Neuronal stem cell (in vitro differentiated cells): Measurements from ENCODE around the gene ASB18.

Source experiments
- DNase-seq: peaks from one replicate; pipeline ENCODE4 v3.0.0-alpha.2; 2013; ENCODE audit warnings: low spot score
- H2AFZ ChIP-seq: one replicate; pipeline ENCODE4 v1.6.1; 2013; ENCODE audit warnings: mild to moderate bottlenecking, low read length, inconsistent platforms
- H2AK5ac ChIP-seq: 2 replicates; pipeline ENCODE4 v1.6.1; 2013; ENCODE audit warnings: low read depth, mild to moderate bottlenecking, inconsistent platforms, low read length, moderate library complexity, mixed read lengths
- H2BK120ac ChIP-seq: 2 replicates; pipeline ENCODE4 v1.6.1; 2013; ENCODE audit warnings: low read depth, mild to moderate bottlenecking, inconsistent platforms, low read length, moderate library complexity, mixed read lengths
- H2BK12ac ChIP-seq: one replicate; pipeline ENCODE4 v1.6.1; 2013; ENCODE audit warnings: low read length, inconsistent platforms
- H2BK15ac ChIP-seq: 2 replicates; pipeline ENCODE4 v1.6.1; 2013; ENCODE audit warnings: mild to moderate bottlenecking, low read length, inconsistent platforms, mixed read lengths
- H2BK5ac ChIP-seq: one replicate; pipeline ENCODE4 v1.6.1; 2013; ENCODE audit warnings: inconsistent platforms, mild to moderate bottlenecking, low read length, moderate library complexity
- H3K14ac ChIP-seq: one replicate; pipeline ENCODE4 v1.6.1; 2013; ENCODE audit warnings: low read length, inconsistent platforms
- H3K18ac ChIP-seq: 2 replicates; pipeline ENCODE4 v1.6.1; 2013; ENCODE audit warnings: low read length, inconsistent platforms
- H3K23ac ChIP-seq: 2 replicates; pipeline ENCODE4 v1.6.1; 2013; ENCODE audit warnings: low read depth, mild to moderate bottlenecking, mixed read lengths, low read length, inconsistent platforms; ENCODE audit not compliant: poor library complexity
- H3K27ac ChIP-seq: replicated peaks from 3 replicates; pipeline ENCODE4 v1.5.1; 2013; ENCODE audit warnings: low read length, inconsistent platforms
- H3K27me3 ChIP-seq, 3 experiments: 2 replicates each; pipeline ENCODE4 v1.6.1; 2013; ENCODE audit warnings: low read length in 3 of 3, mild to moderate bottlenecking in 2 of 3, inconsistent platforms in 1 of 3, low read depth in 1 of 3, mixed read lengths in 1 of 3, moderate library complexity in 1 of 3; ENCODE audit not compliant: control insufficient read depth in 3 of 3, insufficient read depth in 3 of 3
- H3K36me3 ChIP-seq, 2 donors: replicated peaks in 1 of 2; 2 replicates each; pipeline ENCODE4 v1.6.1; 2013; ENCODE audit warnings: low read length in 2 of 2; ENCODE audit not compliant: control insufficient read depth in 2 of 2, insufficient read depth in 2 of 2
- H3K4ac ChIP-seq: 2 replicates; pipeline ENCODE4 v1.6.1; 2013; ENCODE audit warnings: inconsistent platforms, mild to moderate bottlenecking, low read length, moderate library complexity
- H3K4me1 ChIP-seq, 2 donors: 1 replicate in 1 of 2; 2 replicates in 1 of 2; pipeline ENCODE4 v1.6.1; 2013; ENCODE audit warnings: low read length in 2 of 2, low read depth in 1 of 2; ENCODE audit not compliant: control insufficient read depth in 2 of 2, insufficient read depth in 1 of 2
- H3K4me2 ChIP-seq: one replicate; pipeline ENCODE4 v1.6.1; 2013; ENCODE audit warnings: mild to moderate bottlenecking, low read length, inconsistent platforms; ENCODE audit not compliant: insufficient read depth, poor library complexity, severe bottlenecking
- H3K4me3 ChIP-seq, 2 donors: 2 replicates each; pipeline ENCODE4 v1.5.1; 2013; ENCODE audit warnings: low read length in 2 of 2, mild to moderate bottlenecking in 2 of 2, inconsistent platforms in 1 of 2, moderate library complexity in 1 of 2
- H3K79me1 ChIP-seq: one replicate; pipeline ENCODE4 v1.6.1; 2013; ENCODE audit warnings: low read depth, mild to moderate bottlenecking, inconsistent platforms, low read length, moderate library complexity
- H3K9ac ChIP-seq: one replicate; pipeline ENCODE4 v1.6.1; 2013; ENCODE audit warnings: mild to moderate bottlenecking, low read depth, low read length, inconsistent platforms; ENCODE audit not compliant: poor library complexity
- H3K9me3 ChIP-seq, 2 donors: replicated peaks in 1 of 2; 2 replicates each; pipeline versions ENCODE3 to v1.6.1; 2013; ENCODE audit warnings: low read length in 2 of 2, mild to moderate bottlenecking in 2 of 2, inconsistent platforms in 1 of 2, low read depth in 1 of 2, mixed read lengths in 1 of 2, moderate library complexity in 1 of 2; ENCODE audit not compliant: control insufficient read depth in 2 of 2, insufficient read depth in 1 of 2
- H4K8ac ChIP-seq: one replicate; pipeline ENCODE4 v1.6.1; 2013; ENCODE audit warnings: low read depth, mild to moderate bottlenecking, inconsistent platforms, low read length, moderate library complexity
- H4K91ac ChIP-seq: one replicate; pipeline ENCODE4 v1.6.1; 2013; ENCODE audit warnings: low read length, low read depth, mild to moderate bottlenecking, inconsistent platforms; ENCODE audit not compliant: poor library complexity
- WGBS, 2 donors: extraction: QIAGEN DNeasy Blood & Tissue Kit; methylation state at CpG; one replicate each; pipeline ENCODE4 v1.1.7; 2013; ENCODE audit warnings: missing lambda C conversion rate in 2 of 2, mixed read lengths in 1 of 2; ENCODE audit not compliant: insufficient read length in 2 of 2, insufficient replicate concordance in 1 of 2; ENCODE audit errors: extremely low coverage in 2 of 2; 5-methylcytosine and 5-hydroxymethylcytosine counted together

The ASB18 gene

GRCh38 chr2:236286873-236287545 lies 22.8 kb upstream of the ASB18 start:
- Histone ChIP-seq H3K27ac (no peak overlapping the region), H3K4ac (no peak overlapping the region), H2BK5ac (no peak overlapping the region), H3K27me3 (no peaks in the 10 kb centered on the region), H2AFZ (no peak overlapping the region), H3K14ac (peak overlapping the region; percentile 76), H2AK5ac (no peak overlapping the region), H3K4me2 (no peak overlapping the region), H3K36me3 (no peaks in the 10 kb centered on the region), H3K4me1 (peaks cover 0 to 3% of the 10 kb centered on the region in 2 donors), H4K91ac (no peak overlapping the region), H3K79me1 (no peaks in the 10 kb centered on the region), H3K23ac (no peak overlapping the region), H4K8ac (no peak overlapping the region), H3K9me3 (peaks cover 3 to 7% of the 10 kb centered on the region in 2 donors), H2BK120ac (no peak overlapping the region), H3K18ac (peak overlapping the region; percentile 49), H2BK15ac (no peak overlapping the region), H3K9ac (no peak overlapping the region), H3K4me3 (no peak overlapping the region), H2BK12ac (no peak overlapping the region)
- WGBS, 2 donors: no CpG with 5 or more reads among the region's 7 CpGs
- no peak for DNase-seq

GRCh38 chr2:236284208-236284607 lies 20.0 kb upstream of the ASB18 start:
- Histone ChIP-seq H2BK120ac (no peak overlapping the region), H4K8ac (no peak overlapping the region), H3K18ac (no peak overlapping the region), H3K9ac (no peak overlapping the region), H3K4me1 (peaks cover 0 to 3% of the 10 kb centered on the region in 2 donors), H4K91ac (no peak overlapping the region), H3K4me3 (no peak overlapping the region), H3K4ac (no peak overlapping the region), H3K9me3 (peaks cover 3 to 7% of the 10 kb centered on the region in 2 donors), H3K14ac (no peak overlapping the region), H3K27ac (no peak overlapping the region), H2BK15ac (no peak overlapping the region), H2BK12ac (no peak overlapping the region), H2BK5ac (no peak overlapping the region), H3K36me3 (no peaks in the 10 kb centered on the region), H3K27me3 (no peaks in the 10 kb centered on the region), H3K4me2 (no peak overlapping the region), H3K79me1 (no peaks in the 10 kb centered on the region), H3K23ac (no peak overlapping the region), H2AFZ (no peak overlapping the region), H2AK5ac (no peak overlapping the region)
- no CpG with 5 or more reads among the region's 1 CpG for WGBS, 2 donors
- no peak for DNase-seq

GRCh38 chr2:236282406-236282805 lies 18.2 kb upstream of the ASB18 start:
- Histone ChIP-seq H3K4me2 (no peak overlapping the region), H2AK5ac (no peak overlapping the region), H2AFZ (no peak overlapping the region), H2BK5ac (no peak overlapping the region), H4K91ac (no peak overlapping the region), H3K9me3 (peaks cover 4 to 7% of the 10 kb centered on the region in 2 donors), H3K18ac (no peak overlapping the region), H3K27me3 (no peaks in the 10 kb centered on the region), H2BK12ac (no peak overlapping the region), H3K4ac (no peak overlapping the region), H2BK120ac (no peak overlapping the region), H3K4me3 (no peak overlapping the region), H3K9ac (no peak overlapping the region), H3K36me3 (no peaks in the 10 kb centered on the region), H3K14ac (no peak overlapping the region), H2BK15ac (no peak overlapping the region), H3K27ac (no peak overlapping the region), H3K79me1 (no peaks in the 10 kb centered on the region), H3K4me1 (peaks cover 0 to 3% of the 10 kb centered on the region in 2 donors), H3K23ac (no peak overlapping the region), H4K8ac (no peak overlapping the region)
- no peak for DNase-seq
- WGBS, 2 donors: no CpG with 5 or more reads among the region's 1 CpG

- H3K9me3 ChIP-seq: peaks cover 4 to 7% of the 10 kb centered on the region in 2 donors
- no peak overlapping the region for H2BK120ac ChIP-seq
- no peak overlapping the region for H3K4me3 ChIP-seq
- H4K91ac ChIP-seq: no peak overlapping the region
- no peaks in the 10 kb centered on the region for H3K27me3 ChIP-seq
- no peak overlapping the region for H3K18ac ChIP-seq
- H3K4ac ChIP-seq: no peak overlapping the region
- H3K23ac ChIP-seq: no peak overlapping the region
- no peak overlapping the region for H2AK5ac ChIP-seq
- H3K36me3 ChIP-seq: no peaks in the 10 kb centered on the region
- no peak overlapping the region for H3K14ac ChIP-seq
- no peak overlapping the region for H2BK12ac ChIP-seq
- H3K27ac ChIP-seq: no peak overlapping the region
- no CpG with 5 or more reads among the region's 3 CpGs for WGBS, 2 donors
- H4K8ac ChIP-seq: no peak overlapping the region
- DNase-seq: no peak
- no peak overlapping the region for H3K4me2 ChIP-seq
- H2BK5ac ChIP-seq: no peak overlapping the region
- no peak overlapping the region for H2BK15ac ChIP-seq
- H3K4me1 ChIP-seq: no peaks in the 10 kb centered on the region
- no peaks in the 10 kb centered on the region for H3K79me1 ChIP-seq
- no peak overlapping the region for H3K9ac ChIP-seq
- no peak overlapping the region for H2AFZ ChIP-seq
Measured at GRCh38 chr2:236281423-236281822, 17.2 kb upstream of the ASB18 start.
